HCT116 (cell line): ENCODE results near the gene PACRG. TPM values are rescaled to one million over a fixed set of nuclear protein-coding genes. Genes with fewer than 3 reads are reported as not detected.
A peak's percentile ranks its signal among the peaks of the same experiment; 100 is the strongest.

Experiments
- ATAC-seq: fragments of 200-7000 bp; cut with Tn5 transposase; 2 replicates; pipeline ENCODE4 v1.9.1; 2020; ENCODE audit warnings: mild to moderate bottlenecking, moderate library complexity
- BruUV-seq: library from RNA; stranded (reverse); fragments of 400-500 nt; replicated peaks from 2 replicates; lab custom pipeline; 2021; lab: Mats Ljungman, UMichigan
- CTCF ChIA-PET: fragments of 300-600 bp; sonication (Branson Sonifier 250); formaldehyde crosslinking; loops from one replicate; lab custom pipeline; 2021; ENCODE audit warnings: antibody characterized with exemption; lab: Charles Lee
- POLR2A ChIA-PET: fragments of 300-600, 350-600 bp; sonication (Branson Sonifier 250); formaldehyde crosslinking; loops from one replicate; lab custom pipeline; 2021; ENCODE audit warnings: antibody characterized with exemption; lab: Charles Lee
- RAD21 ChIA-PET, 2 experiments: fragments of 300-600 bp; sonication (Branson Sonifier 250); formaldehyde crosslinking; loops; one replicate each; lab custom pipeline; 2023; ENCODE audit warnings: low total read pairs in 2 of 2; ENCODE audit not compliant: uncharacterized antibody in 2 of 2, unreplicated experiment in 2 of 2, low non-redundant PET in 1 of 2; lab: Charles Lee
- DNase-seq: peaks from one replicate; pipeline ENCODE4 v3.0.0-alpha.2; 2010; ENCODE audit warnings: low read depth, low spot score
- H2AFZ ChIP-seq: fragments of 200-600 bp; shearing (Covaris generic), sonication (generic); 2 replicates; pipeline ENCODE4 v1.6.1; 2017; ENCODE audit warnings: low read depth, mixed run types, mixed read lengths, antibody characterized with exemption, low read length; ENCODE audit not compliant: poor library complexity, severe bottlenecking
- H3K27ac ChIP-seq: 2 replicates; pipeline ENCODE4 v1.5.1; 2012; ENCODE audit warnings: low read depth, low read length
- H3K27me3 ChIP-seq: fragments of 200-600 bp; sonication (generic); 2 replicates; pipeline ENCODE4 v1.6.1; 2016; ENCODE audit warnings: mixed run types, low read length, mixed read lengths; ENCODE audit not compliant: insufficient read depth
- H3K36me3 ChIP-seq, 2 experiments: fragments of 200-500 bp in 1 of 2; fragments of 200-600 bp in 1 of 2; sonication (Bioruptor generic) in 1 of 2; sonication (generic) in 1 of 2; 2 replicates each; pipeline versions ENCODE4 v1.5.1 to v1.6.1; 2014 to 2016; ENCODE audit warnings: low read length in 2 of 2, inconsistent platforms in 1 of 2, mixed read lengths in 1 of 2, mixed run types in 1 of 2; ENCODE audit not compliant: insufficient read depth in 2 of 2, control insufficient read depth in 1 of 2
- H3K4me1 ChIP-seq, 2 experiments: fragments of 200-600 bp in 1 of 2; sonication (generic) in 1 of 2; 2 replicates each; pipeline versions ENCODE4 v1.5.1 to v1.6.1; 2012 to 2017; ENCODE audit warnings: low read length in 2 of 2, inconsistent platforms in 1 of 2, mild to moderate bottlenecking in 1 of 2, mixed read lengths in 1 of 2, mixed run types in 1 of 2, moderate library complexity in 1 of 2; ENCODE audit not compliant: insufficient read depth in 2 of 2, control insufficient read depth in 1 of 2
- H3K4me2 ChIP-seq: fragments of 200-600 bp; sonication (generic); 2 replicates; pipeline ENCODE4 v1.6.1; 2017; ENCODE audit warnings: mixed run types, low read length, mixed read lengths
- H3K4me3 ChIP-seq, 2 experiments: fragments of 200-600 bp in 1 of 2; sonication (generic) in 1 of 2; replicated peaks in 1 of 2; 2 replicates each; pipeline ENCODE4 v1.5.1; 2011 to 2016; ENCODE audit warnings: low read length in 2 of 2, control low read depth in 1 of 2, low read depth in 1 of 2, mild to moderate bottlenecking in 1 of 2, mixed read lengths in 1 of 2, mixed run types in 1 of 2
- H3K79me2 ChIP-seq: fragments of 200-600 bp; sonication (generic); 2 replicates; pipeline ENCODE4 v1.6.1; 2017; ENCODE audit warnings: mild to moderate bottlenecking, mixed run types, low read length, moderate library complexity, mixed read lengths; ENCODE audit not compliant: insufficient read depth
- H3K9ac ChIP-seq: fragments of 200-600 bp; sonication (generic); 2 replicates; pipeline ENCODE4 v1.6.1; 2016; ENCODE audit warnings: low read length, mixed read lengths
- H3K9me2 ChIP-seq: fragments of 200-600 bp; sonication (generic), shearing (Covaris generic); 2 replicates; pipeline ENCODE4 v1.6.1; 2017; ENCODE audit warnings: mixed run types, mild to moderate bottlenecking, moderate library complexity; ENCODE audit not compliant: insufficient read depth
- H3K9me3 ChIP-seq, 2 experiments: fragments of 200-500 bp in 1 of 2; fragments of 200-600 bp in 1 of 2; sonication (Bioruptor generic) in 1 of 2; sonication (generic) in 1 of 2; 2 replicates each; pipeline ENCODE4 v1.6.1; 2014 to 2017; ENCODE audit warnings: low read length in 2 of 2, mixed read lengths in 2 of 2, inconsistent platforms in 1 of 2, low read depth in 1 of 2, mild to moderate bottlenecking in 1 of 2, mixed run types in 1 of 2, moderate library complexity in 1 of 2; ENCODE audit not compliant: control insufficient read depth in 1 of 2, insufficient read depth in 1 of 2
- H4K20me1 ChIP-seq: fragments of 200-600 bp; sonication (generic), shearing (Covaris generic); 2 replicates; pipeline ENCODE4 v1.6.1; 2017; ENCODE audit warnings: mixed run types, mild to moderate bottlenecking, moderate library complexity; ENCODE audit not compliant: insufficient read depth
- ATF3 ChIP-seq: IDR thresholded peaks from 2 replicates; pipeline ENCODE4 v1.6.1; 2012
- CBX3 ChIP-seq: IDR thresholded peaks from 2 replicates; pipeline ENCODE4 v1.6.1; 2012; ENCODE audit warnings: low read depth
- CEBPB ChIP-seq: IDR thresholded peaks from 2 replicates; pipeline ENCODE4 v1.6.1; 2012; ENCODE audit warnings: low read depth
- CTCF ChIP-seq, 3 experiments: fragments of 200-600 bp in 1 of 3; sonication (generic) in 1 of 3; IDR thresholded peaks in 2 of 3; conservative IDR thresholded peaks in 1 of 3; 2 replicates each; pipeline ENCODE4 v1.5.1; 2012 to 2017; ENCODE audit warnings: low read depth in 2 of 3, low read length in 2 of 3, antibody characterized with exemption in 1 of 3, borderline replicate concordance in 1 of 3, control low read depth in 1 of 3, mild to moderate bottlenecking in 1 of 3, mixed read lengths in 1 of 3, mixed run types in 1 of 3, moderate library complexity in 1 of 3; ENCODE audit not compliant: insufficient read depth in 1 of 3
- ELF1 ChIP-seq: IDR thresholded peaks from 2 replicates; pipeline ENCODE4 v1.6.1; 2012; ENCODE audit warnings: low read depth, borderline replicate concordance
- EZH2phosphoT487 ChIP-seq: fragments of 200-600 bp; IDR thresholded peaks from 2 replicates; pipeline ENCODE4 v1.6.1; 2018; ENCODE audit warnings: antibody characterized with exemption, borderline replicate concordance
- FOSL1 ChIP-seq: IDR thresholded peaks from 2 replicates; pipeline ENCODE4 v1.6.1; 2012; ENCODE audit warnings: low read depth
- MAX ChIP-seq: IDR thresholded peaks from 2 replicates; pipeline ENCODE4 v1.6.1; 2012
- RAD21 ChIP-seq: IDR thresholded peaks from 2 replicates; pipeline ENCODE4 v1.6.1; 2012; ENCODE audit warnings: low read depth, mild to moderate bottlenecking
- REST ChIP-seq: IDR thresholded peaks from 2 replicates; pipeline ENCODE4 v1.6.1; 2012; ENCODE audit warnings: low read depth
- ZBTB33 ChIP-seq: IDR thresholded peaks from 2 replicates; pipeline ENCODE4 v1.6.1; 2011; ENCODE audit warnings: mild to moderate bottlenecking, low read length, moderate library complexity; ENCODE audit not compliant: insufficient replicate concordance; ENCODE audit errors: extremely low read depth
- intact Hi-C: fragments of 100-400 bp; cut with micrococcal nuclease; formaldehyde crosslinking; loops from 2 replicates; pipeline ENCODE4 v1.10.0; 2022
- total RNA-seq: library from RNA; stranded (reverse); gene quantifications from one replicate; pipeline ENCODE4 v1.2.1, GENCODE V29; 2021; ENCODE audit not compliant: unreplicated experiment

PACRG gene
- total RNA-seq, 1 experiment from 2014 or later = 0.71 TPM

GRCh38 chr6:163170294-163170883 lies 442.6 kb downstream of the PACRG start:
- ATAC-seq (peak; percentile 83), DNase-seq (no peak)
- Histone ChIP-seq H3K36me3 (no peaks in the 10 kb centered on the region), H3K27ac (no peak overlapping the region), H3K9ac (no peak overlapping the region), H2AFZ (no peak overlapping the region), H3K4me3 (no peak overlapping the region), H3K4me2 (no peak overlapping the region), H3K9me3 (0 out of 4 replicates have a peak, but pooled peaks cover 0 to 3% of the 10 kb centered on the region in 2 experiments), H3K79me2 (no peaks in the 10 kb centered on the region), H3K4me1 (no peaks in the 10 kb centered on the region), H4K20me1 (no peaks in the 10 kb centered on the region), H3K27me3 (no peaks in the 10 kb centered on the region), H3K9me2 (no peaks in the 10 kb centered on the region)
- TF ChIP-seq ELF1 (no peak), RAD21 (peak; percentile 31), CTCF (IDR thresholded peaks at IDR 0.05 in 2 of 3, conservative IDR thresholded peaks at IDR 0.05 in 1 of 3; ENCODE audit: borderline replicate concordance in 1 of 3, insufficient read depth in 1 of 3, low read depth in 2 of 3, low read length in 2 of 3) (peak in 2 of 3 experiments; percentile 65 to 73; a peak in 4 of 6 replicates)
- BruUV-seq = no TSS peak
- CTCF ChIA-PET = no interaction called here
- POLR2A ChIA-PET = no interaction called here
- RAD21 ChIA-PET = no interaction called here
- intact Hi-C loops = no loop called here

GRCh38 chr6:163173741-163174140 lies 446.0 kb downstream of the PACRG start:
- no peak overlapping the region for H3K4me3 ChIP-seq
- CTCF ChIA-PET = no interaction called here
- H3K36me3 ChIP-seq = no peaks in the 10 kb centered on the region
- no peak overlapping the region for H3K4me2 ChIP-seq
- H4K20me1 ChIP-seq = no peaks in the 10 kb centered on the region
- DNase-seq = no peak
- POLR2A ChIA-PET = no interaction called here
- RAD21 ChIA-PET = no interaction called here
- no peak overlapping the region for H3K27ac ChIP-seq
- no peaks in the 10 kb centered on the region for H3K9me2 ChIP-seq
- ATAC-seq = no peak
- intact Hi-C loops = no loop called here
- no peaks in the 10 kb centered on the region for H3K27me3 ChIP-seq
- H3K9ac ChIP-seq = no peak overlapping the region
- no TSS peak for BruUV-seq
- 0 out of 4 replicates have a peak, but pooled peaks cover 0 to 3% of the 10 kb centered on the region in 2 experiments for H3K9me3 ChIP-seq
- no peak overlapping the region for H2AFZ ChIP-seq
- no peaks in the 10 kb centered on the region for H3K4me1 ChIP-seq
- H3K79me2 ChIP-seq = no peaks in the 10 kb centered on the region
- TF ChIP-seq ZBTB33 = no peak
- TF ChIP-seq RAD21 = no peak
- no peak for TF ChIP-seq REST
- no peak for TF ChIP-seq EZH2phosphoT487
- no peak for TF ChIP-seq FOSL1
- TF ChIP-seq MAX = no peak
- TF ChIP-seq CEBPB = no peak
- no peak for TF ChIP-seq ATF3
- no peak for TF ChIP-seq CBX3
